HTERT RPE-1 (cell line): ENCODE results near the gene C1QL2.

Source experiments
- in situ Hi-C: fragments of 300-500 bp; cut with MboI; formaldehyde crosslinking; loops from 4 replicates; pipeline ENCODE4 v1.14.3; 2020; ENCODE audit warnings: low sequenced_read_pairs

C1QL2 gene

GRCh38 chr2:119158563-119159347, at the start of gene C1QL2:
TSS of gene C1QL2 (minus strand) at chr2:119158751. CDS start at chr2:119158269, 482 bp downstream.
- in situ Hi-C loops, result no loop called here

GRCh38 chr2:119207447-119207846, 48.9 kb upstream of the C1QL2 start:
- in situ Hi-C loops, result no loop called here

GRCh38 chr2:119206201-119206600, 47.6 kb upstream of the C1QL2 start:
- in situ Hi-C loops, result no loop called here

GRCh38 chr2:119205001-119205706, 46.6 kb upstream of the C1QL2 start:
- in situ Hi-C loops, result no loop called here

GRCh38 chr2:119204525-119204924, 46.0 kb upstream of the C1QL2 start:
- in situ Hi-C loops, result no loop called here

- in situ Hi-C loops, result no loop called here
These were observed 44.2 kb upstream of the C1QL2 start for GRCh38 chr2:119202610-119203310.

GRCh38 chr2:119201815-119202214, 43.3 kb upstream of the C1QL2 start:
- in situ Hi-C loops, result no loop called here

GRCh38 chr2:119198240-119198840, 39.8 kb upstream of the C1QL2 start:
- in situ Hi-C loops, result no loop called here

- in situ Hi-C loops, result no loop called here
These were observed 39.1 kb upstream of the C1QL2 start for GRCh38 chr2:119197529-119198239.

- in situ Hi-C loops, result no loop called here
These were observed 38.5 kb upstream of the C1QL2 start for GRCh38 chr2:119197126-119197405.

- in situ Hi-C loops, result no loop called here
These were observed 38.0 kb upstream of the C1QL2 start for GRCh38 chr2:119196301-119197125.

GRCh38 chr2:119195887-119196286, 37.3 kb upstream of the C1QL2 start:
- in situ Hi-C loops, result no loop called here

- in situ Hi-C loops, result no loop called here
These were observed 36.5 kb upstream of the C1QL2 start for GRCh38 chr2:119195001-119195400.

- in situ Hi-C loops, result no loop called here
These were observed 34.3 kb upstream of the C1QL2 start for GRCh38 chr2:119192893-119193292.

- in situ Hi-C loops, result no loop called here
These were observed 32.0 kb upstream of the C1QL2 start for GRCh38 chr2:119190321-119191111.

GRCh38 chr2:119184512-119184911, 26.0 kb upstream of the C1QL2 start:
- in situ Hi-C loops, result no loop called here

GRCh38 chr2:119181791-119182445, 23.4 kb upstream of the C1QL2 start:
- in situ Hi-C loops, result no loop called here

GRCh38 chr2:119181391-119181790, 22.8 kb upstream of the C1QL2 start:
- in situ Hi-C loops, result no loop called here

- in situ Hi-C loops, result no loop called here
These were observed 22.3 kb upstream of the C1QL2 start for GRCh38 chr2:119180892-119181291.
